Measurements from ENCODE around the gene ASPHD1. TPM values are rescaled to one million over a fixed set of nuclear protein-coding genes. Genes with fewer than 3 reads are reported as not detected.

The ASPHD1 gene
- polyA plus RNA-seq, 1 of the 3 experiments (the other 2 are of a cell fraction) = 35.1 TPM

GRCh38 chr16:29905668-29906067 lies 5.4 kb downstream of the ASPHD1 start (continued):
- TF ChIP-seq FOXM1 (IDR thresholded peaks at IDR 0.05; ENCODE audit: low read depth) = no peak

GRCh38 chr16:29906520-29907244 lies 6.4 kb downstream of the ASPHD1 start:
- Histone ChIP-seq H3F3A (replicated peaks; ENCODE audit: insufficient read depth) (peaks cover 14% of the 10 kb centered on the region), H2AFZ (ENCODE audit: low read depth) (no peak overlapping the region), H4K20me1 (ENCODE audit: insufficient read depth) (no peaks in the 10 kb centered on the region), H3K4me1 (ENCODE audit: control insufficient read depth in 1 of 2, insufficient read depth in 2 of 2, low read depth in 1 of 2, low read length in 1 of 2) (peaks cover 0 to 3% of the 10 kb centered on the region in 2 experiments; a peak in 1 of 4 replicates), H3K27ac (ENCODE audit: low read depth in 2 of 2, low read length in 1 of 2) (no peak overlapping the region), H3K27me3 (ENCODE audit: insufficient read depth) (no peaks in the 10 kb centered on the region), H3K9ac (no peak overlapping the region), H3K9me3 (no peaks in the 10 kb centered on the region), H3K36me3 (replicated peaks in 1 of 2; ENCODE audit: control insufficient read depth in 1 of 2, insufficient read depth in 2 of 2, low read length in 1 of 2) (peaks cover 4 to 6% of the 10 kb centered on the region in 2 experiments), H3K4me2 (no peak overlapping the region), H3K79me2 (ENCODE audit: insufficient read depth) (peaks cover 32% of the 10 kb centered on the region), H3K4me3 (ENCODE audit: low read depth in 2 of 2, low read length in 1 of 2) (no peak overlapping the region), H3K9me2 (no peaks in the 10 kb centered on the region)
- WGBS (ENCODE audit: low lambda C conversion rate) = 97% methylated on average over 22 of the region's 23 CpGs
- CTCF ChIA-PET = interaction anchor here (0.9 to 1.2 kb wide), 2 partner anchors 16 to 125 kb away, joined by 3 to 5 read pairs; no protein-coding TSS in a partner anchor
- POLR2A ChIA-PET = no interaction called here
- no peak for DNase-seq
- TF ChIP-seq PBX3 (IDR thresholded peaks at IDR 0.05) = no peak
- no peak for TF ChIP-seq SIN3A (IDR thresholded peaks at IDR 0.05; ENCODE audit: borderline replicate concordance, low read depth, low read length)
- no peak for TF ChIP-seq IRF3 (IDR thresholded peaks at IDR 0.05; ENCODE audit: low read depth, low read length)
- TF ChIP-seq FOXM1 (IDR thresholded peaks at IDR 0.05; ENCODE audit: low read depth) = no peak
- TF ChIP-seq TAF1 (IDR thresholded peaks at IDR 0.05; ENCODE audit: borderline replicate concordance, low read depth, low read length) = no peak
- TF ChIP-seq MXI1 (IDR thresholded peaks at IDR 0.05; ENCODE audit: low read depth, low read length) = no peak
- no peak for TF ChIP-seq JUND (IDR thresholded peaks at IDR 0.05)
- no peak for TF ChIP-seq GABPA (IDR thresholded peaks at IDR 0.05; ENCODE audit: low read depth)
- TF ChIP-seq CTCF (IDR thresholded peaks at IDR 0.05) = no peak
- no peak for TF ChIP-seq TCF12 (IDR thresholded peaks at IDR 0.05)
- no peak for TF ChIP-seq FOXJ3 (CRISPR knock-in tag; IDR thresholded peaks at IDR 0.05)
- no peak for TF ChIP-seq RCOR1 (IDR thresholded peaks at IDR 0.05; ENCODE audit: low read length)

Measured in SK-N-SH (cell line).